Fibroblast of lung (primary cell): ENCODE measurements around the gene ZNF599.

Source experiments
- EZH2 ChIP-seq: IDR thresholded peaks from 2 replicates; pipeline ENCODE4 v1.5.1; 2012; ENCODE audit warnings: low read length, control low read depth, mild to moderate bottlenecking; ENCODE audit errors: missing control alignments
- TF ChIP-seq, protein P1 (sequence below), 2 donors: IDR thresholded peaks in 1 of 2; conservative IDR thresholded peaks in 1 of 2; 1 replicate in 1 of 2; 2 replicates in 1 of 2; pipeline ENCODE4 v1.5.1; 2011 to 2012; ENCODE audit warnings: low read length in 2 of 2, control low read depth in 1 of 2, inconsistent platforms in 1 of 2, low read depth in 1 of 2, mild to moderate bottlenecking in 1 of 2

DNA sequence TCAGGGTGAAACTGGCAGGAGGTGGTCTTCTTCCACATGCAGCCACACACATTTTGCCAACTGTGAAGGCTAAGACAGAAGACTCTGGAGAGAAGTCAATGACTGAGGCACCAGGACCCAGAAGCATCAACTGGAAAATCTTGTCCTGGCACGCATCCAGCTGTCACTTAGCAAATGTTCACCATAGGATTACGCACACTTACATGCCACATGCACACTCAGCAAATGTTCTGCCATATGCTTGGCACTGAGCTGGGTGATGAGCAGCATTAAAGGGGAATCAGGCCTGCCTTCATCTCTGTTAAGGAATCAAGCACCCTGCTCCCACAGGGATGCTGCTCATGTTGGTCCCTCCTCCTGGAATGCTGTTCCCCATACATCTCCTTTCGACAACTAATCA is 5.1 kb downstream of the ZNF599 start:
- TF ChIP-seq, protein P1, sequence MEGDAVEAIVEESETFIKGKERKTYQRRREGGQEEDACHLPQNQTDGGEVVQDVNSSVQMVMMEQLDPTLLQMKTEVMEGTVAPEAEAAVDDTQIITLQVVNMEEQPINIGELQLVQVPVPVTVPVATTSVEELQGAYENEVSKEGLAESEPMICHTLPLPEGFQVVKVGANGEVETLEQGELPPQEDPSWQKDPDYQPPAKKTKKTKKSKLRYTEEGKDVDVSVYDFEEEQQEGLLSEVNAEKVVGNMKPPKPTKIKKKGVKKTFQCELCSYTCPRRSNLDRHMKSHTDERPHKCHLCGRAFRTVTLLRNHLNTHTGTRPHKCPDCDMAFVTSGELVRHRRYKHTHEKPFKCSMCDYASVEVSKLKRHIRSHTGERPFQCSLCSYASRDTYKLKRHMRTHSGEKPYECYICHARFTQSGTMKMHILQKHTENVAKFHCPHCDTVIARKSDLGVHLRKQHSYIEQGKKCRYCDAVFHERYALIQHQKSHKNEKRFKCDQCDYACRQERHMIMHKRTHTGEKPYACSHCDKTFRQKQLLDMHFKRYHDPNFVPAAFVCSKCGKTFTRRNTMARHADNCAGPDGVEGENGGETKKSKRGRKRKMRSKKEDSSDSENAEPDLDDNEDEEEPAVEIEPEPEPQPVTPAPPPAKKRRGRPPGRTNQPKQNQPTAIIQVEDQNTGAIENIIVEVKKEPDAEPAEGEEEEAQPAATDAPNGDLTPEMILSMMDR (conservative IDR thresholded peaks at IDR 0.05 in 1 of 2, IDR thresholded peaks at IDR 0.05 in 1 of 2; ENCODE audit: low read depth in 1 of 2, low read length in 2 of 2), result no peak
- TF ChIP-seq EZH2, result no peak
